GM19452 (cell line): ENCODE results near the gene SNX18.
"Not testable (repeated sequence)": the region's sequence is repeated elsewhere in the genome, so short reads cannot be mapped to it uniquely, and the experiment has no call there.

Source experiments
- ATAC-seq: cut with Tn5 transposase; IDR thresholded peaks from one replicate; pipeline ENCODE4 v1.9.1; 2021; ENCODE audit not compliant: unreplicated experiment

Gene SNX18, protein sequence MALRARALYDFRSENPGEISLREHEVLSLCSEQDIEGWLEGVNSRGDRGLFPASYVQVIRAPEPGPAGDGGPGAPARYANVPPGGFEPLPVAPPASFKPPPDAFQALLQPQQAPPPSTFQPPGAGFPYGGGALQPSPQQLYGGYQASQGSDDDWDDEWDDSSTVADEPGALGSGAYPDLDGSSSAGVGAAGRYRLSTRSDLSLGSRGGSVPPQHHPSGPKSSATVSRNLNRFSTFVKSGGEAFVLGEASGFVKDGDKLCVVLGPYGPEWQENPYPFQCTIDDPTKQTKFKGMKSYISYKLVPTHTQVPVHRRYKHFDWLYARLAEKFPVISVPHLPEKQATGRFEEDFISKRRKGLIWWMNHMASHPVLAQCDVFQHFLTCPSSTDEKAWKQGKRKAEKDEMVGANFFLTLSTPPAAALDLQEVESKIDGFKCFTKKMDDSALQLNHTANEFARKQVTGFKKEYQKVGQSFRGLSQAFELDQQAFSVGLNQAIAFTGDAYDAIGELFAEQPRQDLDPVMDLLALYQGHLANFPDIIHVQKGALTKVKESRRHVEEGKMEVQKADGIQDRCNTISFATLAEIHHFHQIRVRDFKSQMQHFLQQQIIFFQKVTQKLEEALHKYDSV

DNA sequence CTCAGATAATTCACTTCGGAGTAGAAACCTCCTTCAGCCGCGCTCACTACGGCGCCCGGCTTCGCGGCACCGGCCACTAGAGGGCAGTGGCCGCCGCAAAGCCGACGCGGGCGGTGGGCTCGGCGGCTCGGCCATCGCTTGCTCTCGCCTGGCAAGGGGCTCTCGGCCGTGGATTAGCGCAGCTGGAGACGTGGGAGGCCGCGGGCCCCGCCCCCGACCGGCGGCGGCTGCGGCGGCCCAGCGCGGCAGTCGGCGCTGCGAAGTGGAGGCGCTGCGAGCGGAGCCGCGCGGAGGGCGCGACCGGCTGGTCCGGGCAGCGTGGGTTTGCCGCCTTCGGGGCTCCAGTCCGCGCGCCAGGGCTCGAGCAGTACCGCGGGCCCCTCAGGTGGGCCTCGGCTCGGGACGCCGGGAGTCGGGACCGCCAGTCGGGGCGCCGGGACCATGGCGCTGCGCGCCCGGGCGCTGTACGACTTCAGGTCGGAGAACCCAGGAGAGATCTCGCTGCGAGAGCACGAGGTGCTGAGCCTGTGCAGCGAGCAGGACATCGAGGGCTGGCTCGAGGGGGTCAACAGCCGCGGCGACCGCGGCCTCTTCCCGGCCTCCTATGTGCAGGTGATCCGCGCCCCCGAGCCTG, at the start of gene SNX18:
TSS of gene SNX18 (plus strand) at position 248 of the 634 bp plus-strand sequence. CDS start at position 442, 194 bp downstream.
- ATAC-seq, result peak; percentile 96

DNA sequence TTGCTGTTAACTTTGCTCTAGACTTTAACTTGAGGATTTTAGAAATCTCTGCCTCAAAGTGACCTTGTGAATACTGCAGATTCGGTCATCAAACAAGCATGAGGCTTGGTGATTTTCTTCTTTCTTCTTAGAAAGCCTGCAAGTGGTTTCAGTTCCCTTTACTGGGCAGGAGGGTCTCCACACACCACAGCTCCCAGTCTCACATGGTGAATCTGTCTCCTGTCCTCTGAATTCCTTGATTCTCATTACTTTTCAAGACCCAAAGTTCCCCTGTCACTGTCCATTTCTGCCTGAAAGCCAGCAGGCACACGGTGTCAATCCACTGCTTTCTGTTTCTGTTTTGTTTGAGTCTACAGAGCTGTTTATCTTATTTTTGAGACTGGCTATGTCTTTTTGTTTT, 47.9 kb upstream of the SNX18 start:
- peak; percentile 83 for ATAC-seq

DNA sequence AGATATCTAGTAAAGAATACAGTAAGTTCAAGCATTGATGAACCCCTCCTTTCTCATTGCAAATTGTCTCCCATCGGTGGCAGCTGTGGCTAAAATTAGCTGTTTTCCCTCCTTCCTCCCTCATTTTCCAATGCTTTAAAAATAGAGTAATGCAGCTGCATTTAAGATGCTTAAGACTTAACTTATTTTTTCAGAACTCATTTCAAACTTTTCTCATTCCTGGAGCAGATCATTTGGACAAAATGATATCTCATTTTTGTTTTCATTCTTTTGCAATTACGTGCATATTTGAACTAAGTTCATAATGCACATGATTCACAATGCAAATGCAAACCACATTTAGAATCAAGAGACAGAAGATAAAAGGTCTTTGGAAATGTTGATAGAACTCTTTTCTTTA, 47.4 kb upstream of the SNX18 start:
- ATAC-seq, result no peak

DNA sequence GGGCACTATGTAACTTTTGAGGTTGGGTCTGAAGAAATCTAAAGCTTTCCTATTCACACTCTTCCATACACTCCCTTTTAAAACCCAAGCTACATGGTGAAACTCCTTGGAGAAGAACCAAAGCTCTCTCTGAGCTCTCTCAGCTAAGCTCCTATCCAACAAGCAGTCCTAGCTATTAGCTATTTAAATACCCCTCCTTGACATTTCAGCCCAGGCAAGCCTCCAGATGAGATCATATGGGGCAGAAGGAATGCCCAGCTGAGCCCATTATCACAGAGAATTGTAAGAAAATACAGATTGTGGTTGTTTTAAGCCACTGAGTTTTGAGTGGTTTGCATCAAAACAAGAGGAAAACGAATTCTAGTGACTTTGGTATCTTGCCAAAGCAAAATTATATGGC, 46.9 kb upstream of the SNX18 start:
- ATAC-seq, result no peak

DNA sequence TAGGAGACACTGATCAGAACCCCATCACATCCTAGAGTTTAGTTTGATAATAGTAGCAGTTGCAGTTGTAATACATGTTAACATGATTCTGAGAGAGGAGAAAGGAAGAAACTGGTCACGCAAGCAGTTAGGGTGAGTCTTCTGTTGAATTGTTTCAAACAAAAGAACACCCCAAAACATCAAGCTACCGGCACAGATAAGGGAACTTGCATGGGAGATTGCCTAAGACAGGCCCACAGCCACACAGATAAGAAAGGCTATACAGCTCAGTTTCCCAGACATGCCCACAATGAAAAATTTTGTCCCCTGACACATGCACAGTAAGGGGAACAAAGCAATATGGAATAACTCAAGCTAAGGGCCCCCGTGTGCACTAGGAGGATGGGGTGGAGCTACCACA, 46.2 kb upstream of the SNX18 start:
- no peak for ATAC-seq

DNA sequence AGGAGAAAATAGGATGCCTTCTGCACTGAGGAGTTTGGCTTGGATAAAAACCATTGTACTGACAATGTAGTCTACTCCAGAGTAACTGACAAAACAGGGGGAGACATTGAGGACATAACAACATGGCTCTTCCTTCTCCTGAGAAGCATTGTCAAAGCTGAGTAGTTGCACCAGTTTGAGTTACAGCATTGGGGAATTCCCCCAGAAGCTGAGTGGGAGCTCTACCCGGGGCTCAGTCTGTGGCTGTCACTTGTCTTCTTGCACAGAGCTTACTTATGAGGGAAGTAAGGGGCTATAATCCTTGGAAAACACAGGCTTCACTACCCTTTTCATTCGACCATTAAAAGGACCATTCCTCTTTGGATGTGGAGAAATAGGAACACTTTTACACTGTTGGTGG, 40.9 kb upstream of the SNX18 start:
- ATAC-seq, result no peak

DNA sequence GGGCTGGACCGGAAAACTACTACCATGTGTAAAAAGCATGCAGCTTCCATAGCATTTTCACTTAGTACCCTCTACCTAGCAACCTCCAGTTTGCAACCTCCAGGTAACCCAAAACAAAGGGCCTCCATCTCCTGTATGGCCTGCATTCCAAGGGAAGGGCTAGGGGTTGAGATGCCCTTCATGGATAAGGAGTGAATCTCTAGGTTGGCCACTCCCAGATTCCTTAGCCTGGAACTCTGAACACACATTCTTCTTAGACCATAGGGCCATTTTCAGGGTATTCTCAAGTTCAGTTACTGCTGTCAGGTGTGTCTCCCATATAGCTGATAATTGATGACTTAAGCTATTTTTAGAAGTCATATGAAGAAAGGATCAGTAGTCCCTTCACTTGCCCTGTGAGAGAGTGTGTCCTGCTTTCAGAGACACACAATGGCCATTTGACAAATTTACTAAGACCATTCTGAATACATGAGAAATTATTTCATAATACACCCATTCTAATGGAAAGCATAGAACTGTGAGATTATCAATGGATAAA, 39.5 kb upstream of the SNX18 start:
- ATAC-seq, result no peak

DNA sequence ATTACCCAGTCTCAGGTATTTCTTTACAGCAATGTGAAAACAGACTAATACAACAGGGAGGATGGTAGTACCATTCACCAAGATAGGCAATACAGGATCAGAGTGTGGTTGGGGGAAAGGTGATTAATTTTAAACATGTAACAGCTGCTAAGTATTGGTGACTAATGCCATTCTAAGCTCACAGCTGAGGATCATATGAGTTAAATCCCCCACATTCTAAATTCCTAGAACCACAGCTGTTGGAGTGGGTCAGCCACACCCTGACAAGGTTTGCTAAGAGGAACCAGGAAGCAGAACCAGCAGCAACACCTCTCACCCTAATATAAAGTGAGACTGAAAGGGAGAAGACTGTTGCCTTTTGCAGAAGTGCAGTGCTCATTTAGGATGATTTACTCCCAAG, 37.3 kb upstream of the SNX18 start:
- ATAC-seq, result no peak

DNA sequence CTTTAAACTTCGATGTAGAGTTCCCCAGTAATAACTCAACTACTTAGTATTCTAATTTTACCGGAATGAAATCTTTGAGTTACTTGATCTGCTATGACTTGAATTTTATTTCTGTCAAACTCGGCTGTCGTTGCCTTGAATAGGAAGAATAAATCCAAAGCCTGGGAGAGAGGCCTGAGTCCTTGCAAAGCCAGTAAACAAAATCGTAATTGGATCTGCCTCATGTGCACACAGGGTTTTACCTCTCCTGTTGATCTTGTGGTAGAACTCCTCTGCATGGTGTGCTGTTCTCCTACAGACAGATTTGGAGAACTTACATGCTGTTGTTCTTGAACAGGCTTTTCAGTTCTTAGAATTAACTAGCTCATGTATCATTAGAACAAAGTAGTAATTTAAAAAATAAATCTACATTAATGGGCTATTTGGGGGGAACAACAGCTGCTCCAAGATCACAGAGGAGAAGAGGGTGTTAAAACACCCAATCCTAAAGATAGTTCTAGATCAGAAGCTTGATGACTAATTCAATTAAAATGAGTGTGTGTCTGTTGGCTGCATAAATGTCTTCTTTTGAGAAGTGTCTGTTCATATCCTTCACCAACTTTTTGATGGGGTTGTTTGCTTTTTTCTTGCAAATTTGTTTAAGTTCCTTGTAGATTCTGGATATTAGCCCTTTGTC, 33.2 kb upstream of the SNX18 start:
- ATAC-seq, result no peak

DNA sequence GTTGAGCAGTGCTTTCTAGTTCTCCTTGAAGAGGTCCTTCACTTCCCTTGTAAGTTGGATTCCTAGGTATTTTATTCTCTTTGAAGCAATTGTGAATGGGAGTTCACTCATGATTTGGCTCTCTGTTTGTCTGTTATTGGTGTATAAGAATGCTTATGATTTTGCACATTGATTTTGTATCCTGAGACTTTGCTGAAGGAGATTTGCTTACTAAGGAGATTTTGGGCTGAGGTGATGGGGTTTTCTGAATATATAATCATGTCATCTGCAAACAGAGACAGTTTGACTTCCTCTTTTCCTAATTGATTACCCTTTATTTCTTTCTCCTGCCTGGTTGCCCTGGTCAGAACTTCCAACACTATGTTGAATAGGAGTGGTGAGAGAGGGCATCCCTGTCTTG, 31.9 kb upstream of the SNX18 start:
- ATAC-seq, result not testable (repeated sequence)

DNA sequence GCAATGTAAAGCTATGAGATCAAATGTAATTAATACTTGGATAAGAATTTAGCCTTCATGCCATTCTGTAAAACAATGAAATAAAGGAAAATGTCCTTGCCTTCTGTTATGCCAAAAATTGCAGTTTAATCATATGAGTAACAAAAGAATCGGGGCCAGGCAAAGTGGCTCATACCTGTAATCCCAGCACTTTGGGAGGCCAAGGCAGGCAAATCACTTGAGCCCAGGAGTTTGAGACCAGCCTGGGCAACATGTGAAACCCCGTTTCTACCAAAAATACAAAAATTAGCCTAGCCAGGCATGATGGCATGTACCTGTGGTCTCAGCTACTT, 27.9 kb upstream of the SNX18 start:
- ATAC-seq, result not testable (repeated sequence)

DNA sequence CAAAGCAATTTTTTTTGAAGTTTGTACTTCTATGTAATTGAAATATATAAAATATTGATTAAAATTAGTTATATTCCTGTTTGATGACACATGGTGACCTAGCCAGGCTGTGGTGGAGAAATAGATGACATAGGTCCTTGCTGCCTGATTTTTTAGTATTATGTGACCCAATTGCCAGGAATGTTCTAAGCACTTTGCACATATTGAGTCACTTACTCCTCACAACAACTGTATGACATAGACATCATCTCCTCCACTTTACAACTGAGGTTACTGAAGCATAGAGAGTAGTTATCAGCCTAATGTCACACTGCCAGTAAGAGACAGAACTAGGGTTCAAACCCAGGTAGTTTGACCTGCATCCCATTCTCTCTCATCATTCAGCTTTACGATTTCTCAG, 26.2 kb upstream of the SNX18 start:
- no peak for ATAC-seq

DNA sequence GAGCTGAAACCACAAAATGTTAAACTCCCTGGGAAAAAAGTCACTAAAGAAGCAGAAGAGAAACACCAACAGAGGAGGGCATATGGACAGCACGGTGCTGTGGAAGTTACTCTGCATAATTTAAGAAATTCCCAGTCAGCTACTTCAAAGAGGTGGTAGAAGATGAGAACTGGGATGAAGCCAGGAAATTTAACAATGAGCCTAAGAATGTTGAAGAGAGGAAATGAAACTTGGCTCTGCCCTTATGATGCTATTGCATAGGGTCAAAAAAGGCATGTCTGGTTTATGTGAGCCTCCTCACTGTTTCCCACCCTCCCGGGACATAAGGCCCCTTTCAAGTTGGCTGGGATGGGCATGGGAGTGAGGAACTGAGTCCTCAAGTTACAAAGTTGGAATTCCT, 25.4 kb upstream of the SNX18 start:
- ATAC-seq, result no peak

DNA sequence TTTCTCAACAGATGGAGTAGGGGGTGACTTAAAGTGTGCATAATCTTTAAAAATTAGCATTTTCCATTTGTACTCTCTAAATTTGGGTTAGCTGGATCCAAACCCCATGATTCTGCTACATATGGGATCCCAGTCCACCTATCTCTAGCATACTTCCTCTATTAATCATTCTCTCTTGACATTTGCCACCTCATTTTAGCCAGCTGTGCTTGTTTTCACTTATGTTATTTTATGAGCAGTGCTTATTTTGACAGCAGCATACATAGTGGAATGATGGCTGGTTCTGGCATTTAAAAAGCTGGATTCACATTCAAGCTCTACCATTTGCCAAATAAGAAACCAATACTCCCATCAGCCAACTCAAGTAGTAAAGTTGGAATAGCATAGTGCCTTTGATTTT, 22.5 kb upstream of the SNX18 start:
- ATAC-seq, result no peak

DNA sequence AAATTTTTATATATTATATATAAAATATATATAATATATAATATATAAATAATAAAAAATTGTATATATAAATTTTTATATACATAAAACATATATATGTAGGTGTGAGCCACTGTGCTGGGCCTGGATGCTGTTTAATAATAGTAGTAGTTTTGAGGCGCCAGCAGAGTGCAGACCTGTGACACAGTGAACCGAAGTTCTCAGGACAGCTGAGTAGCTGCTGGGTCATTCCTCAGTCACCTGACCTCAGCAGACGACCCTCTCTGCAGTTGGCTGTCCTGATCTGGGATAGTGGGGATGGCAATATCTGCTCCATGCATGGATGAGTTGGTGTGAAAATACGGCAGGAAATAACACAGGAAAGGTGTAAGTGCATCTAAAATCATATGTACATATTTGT, 3.3 kb upstream of the SNX18 start:
- ATAC-seq, result no peak

DNA sequence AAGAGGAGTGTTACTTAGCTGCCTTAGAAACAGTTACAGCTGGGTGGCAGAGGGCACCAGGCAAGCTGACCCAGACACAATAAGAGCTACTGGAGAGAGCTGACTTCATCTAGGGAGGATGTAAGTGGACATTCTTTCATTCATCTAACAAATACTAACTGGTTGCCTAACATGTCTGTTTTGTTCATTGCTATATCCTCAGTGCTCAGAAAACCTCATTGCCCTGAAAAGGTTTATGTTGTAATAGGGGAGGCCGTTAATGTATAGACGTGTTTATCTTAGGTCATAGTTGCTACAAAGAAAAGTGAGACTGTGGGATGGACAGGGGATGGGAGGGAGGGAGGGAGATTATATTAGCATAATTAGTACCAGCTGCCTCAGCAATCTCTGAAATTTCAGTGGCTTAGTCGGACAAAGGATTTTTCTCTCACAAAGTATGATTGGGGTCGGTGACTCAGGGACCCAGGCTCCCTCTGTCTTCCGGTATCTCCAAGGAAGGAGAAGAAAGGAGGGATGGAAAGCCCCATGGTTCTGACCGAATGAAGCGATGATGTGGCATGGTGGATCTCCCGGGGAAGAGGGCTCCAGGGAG, 2.6 kb upstream of the SNX18 start:
- no peak for ATAC-seq

DNA sequence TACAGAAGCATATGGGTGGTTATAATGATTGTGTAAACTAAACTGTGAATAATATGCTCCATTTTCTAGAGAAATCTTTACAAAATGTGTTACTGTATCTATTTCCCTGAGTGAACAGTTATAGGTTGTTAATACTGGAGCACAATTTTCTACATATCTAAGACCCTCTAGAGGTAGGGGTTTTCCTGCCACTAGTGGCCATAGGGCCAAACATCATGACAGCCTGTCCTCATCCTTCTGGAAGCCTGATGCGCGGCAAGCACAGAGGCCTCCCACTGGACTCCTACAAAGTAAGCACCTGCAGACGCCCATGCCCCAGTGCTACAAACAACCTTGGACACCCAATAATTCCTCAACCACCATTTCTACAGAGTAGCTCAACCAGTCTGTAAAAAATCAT, 1.9 kb upstream of the SNX18 start:
- ATAC-seq, result no peak

DNA sequence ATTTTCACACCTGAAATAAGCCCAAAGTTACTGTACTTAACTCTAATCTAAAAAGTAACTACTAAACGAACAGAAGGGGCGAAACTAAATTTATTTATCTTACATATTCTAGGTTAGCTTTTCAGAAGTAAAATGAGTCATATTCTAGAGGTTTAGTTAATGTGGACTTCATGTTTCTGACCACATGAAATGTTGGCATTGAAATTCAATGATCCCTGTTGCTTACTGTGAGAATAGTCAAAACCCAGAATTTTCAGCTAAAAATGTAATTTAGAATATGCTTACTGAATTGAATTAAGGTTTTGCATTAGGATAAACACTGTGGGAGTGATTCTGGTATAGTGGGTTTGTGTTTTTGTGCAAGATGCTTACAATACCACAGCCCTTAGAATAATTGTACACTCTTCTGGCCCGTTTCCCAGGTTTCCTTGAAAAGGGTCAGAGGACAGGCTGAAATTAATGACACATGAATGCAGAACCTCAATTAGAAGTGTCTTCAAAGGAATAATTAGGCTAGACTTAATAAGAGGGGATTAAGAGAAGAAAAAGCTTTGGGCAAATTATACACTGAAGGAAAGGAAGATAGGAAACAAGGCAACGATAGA, 1.4 kb upstream of the SNX18 start:
- ATAC-seq, result no peak

DNA sequence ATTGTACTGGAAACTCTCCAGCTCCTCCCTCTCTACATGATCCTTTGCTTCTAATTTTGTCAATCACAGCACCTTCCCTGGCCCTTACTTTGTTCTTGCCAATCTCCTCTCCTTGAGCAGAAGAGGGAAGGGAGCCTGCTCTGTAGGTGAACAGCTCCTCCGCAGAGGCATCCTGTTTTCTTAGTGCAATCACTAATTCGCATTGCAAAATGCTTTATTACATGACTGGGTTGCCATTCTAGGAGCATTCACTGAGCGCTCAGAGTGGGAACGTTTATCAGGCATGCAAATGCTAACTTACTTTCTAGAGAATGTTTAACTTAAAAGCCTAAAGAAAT, 416 bp upstream of the SNX18 start:
- ATAC-seq, result peak; percentile 6

DNA sequence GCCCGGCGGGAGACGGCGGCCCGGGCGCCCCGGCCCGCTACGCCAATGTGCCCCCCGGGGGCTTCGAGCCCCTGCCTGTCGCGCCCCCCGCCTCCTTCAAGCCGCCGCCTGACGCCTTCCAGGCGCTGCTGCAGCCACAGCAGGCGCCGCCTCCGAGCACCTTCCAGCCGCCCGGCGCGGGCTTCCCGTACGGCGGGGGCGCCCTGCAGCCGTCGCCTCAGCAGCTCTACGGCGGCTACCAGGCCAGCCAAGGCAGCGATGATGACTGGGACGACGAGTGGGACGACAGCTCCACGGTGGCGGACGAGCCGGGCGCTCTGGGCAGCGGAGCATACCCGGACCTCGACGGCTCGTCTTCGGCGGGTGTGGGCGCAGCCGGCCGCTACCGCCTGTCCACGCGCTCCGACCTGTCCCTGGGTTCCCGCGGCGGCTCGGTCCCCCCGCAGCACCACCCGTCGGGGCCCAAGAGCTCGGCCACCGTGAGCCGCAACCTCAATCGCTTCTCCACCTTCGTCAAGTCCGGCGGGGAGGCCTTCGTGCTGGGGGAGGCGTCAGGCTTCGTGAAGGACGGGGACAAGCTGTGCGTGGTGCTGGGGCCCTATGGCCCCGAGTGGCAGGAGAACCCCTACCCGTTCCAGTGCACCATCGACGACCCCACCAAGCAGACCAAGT, 723 bp downstream of the SNX18 start:
- ATAC-seq, result peak; percentile 18
